GM12865 (cell line): ENCODE results near the gene VPS8.

ENCODE experiments used
- DNase-seq: peaks from one replicate; pipeline ENCODE4 v3.0.0; 2010; ENCODE audit warnings: low read depth
- H3K4me3 ChIP-seq: 2 replicates; pipeline ENCODE4 v1.5.1; 2011; ENCODE audit warnings: mild to moderate bottlenecking, low read depth, low read length, control low read depth
- TF ChIP-seq, protein P1 (sequence below): IDR thresholded peaks from 2 replicates; pipeline ENCODE4 v1.5.1; 2011; ENCODE audit warnings: low read length, control low read depth, low read depth, inconsistent platforms; ENCODE audit not compliant: insufficient read depth; ENCODE audit errors: missing control alignments

The VPS8 gene

DNA sequence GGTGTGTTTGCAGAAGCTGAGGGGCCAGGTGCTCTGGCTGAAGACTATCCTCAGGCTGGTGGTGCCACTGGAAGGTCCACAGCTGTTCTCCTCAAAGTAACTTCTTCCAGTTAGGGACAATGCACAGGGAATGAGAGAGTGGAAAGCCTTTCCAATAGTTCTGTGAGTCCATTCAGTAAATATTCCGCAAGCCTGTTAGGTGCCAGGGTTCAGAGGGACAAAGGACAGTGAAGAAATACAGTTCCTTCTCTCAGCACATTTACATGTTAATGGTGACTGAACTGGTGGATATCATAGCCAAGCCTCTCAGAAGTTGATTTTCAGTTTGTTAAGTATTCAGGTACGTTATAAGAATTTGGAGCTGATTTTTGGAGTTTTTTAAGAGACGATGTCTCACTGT is 218.4 kb downstream of the VPS8 start:
- TF ChIP-seq, protein P1, sequence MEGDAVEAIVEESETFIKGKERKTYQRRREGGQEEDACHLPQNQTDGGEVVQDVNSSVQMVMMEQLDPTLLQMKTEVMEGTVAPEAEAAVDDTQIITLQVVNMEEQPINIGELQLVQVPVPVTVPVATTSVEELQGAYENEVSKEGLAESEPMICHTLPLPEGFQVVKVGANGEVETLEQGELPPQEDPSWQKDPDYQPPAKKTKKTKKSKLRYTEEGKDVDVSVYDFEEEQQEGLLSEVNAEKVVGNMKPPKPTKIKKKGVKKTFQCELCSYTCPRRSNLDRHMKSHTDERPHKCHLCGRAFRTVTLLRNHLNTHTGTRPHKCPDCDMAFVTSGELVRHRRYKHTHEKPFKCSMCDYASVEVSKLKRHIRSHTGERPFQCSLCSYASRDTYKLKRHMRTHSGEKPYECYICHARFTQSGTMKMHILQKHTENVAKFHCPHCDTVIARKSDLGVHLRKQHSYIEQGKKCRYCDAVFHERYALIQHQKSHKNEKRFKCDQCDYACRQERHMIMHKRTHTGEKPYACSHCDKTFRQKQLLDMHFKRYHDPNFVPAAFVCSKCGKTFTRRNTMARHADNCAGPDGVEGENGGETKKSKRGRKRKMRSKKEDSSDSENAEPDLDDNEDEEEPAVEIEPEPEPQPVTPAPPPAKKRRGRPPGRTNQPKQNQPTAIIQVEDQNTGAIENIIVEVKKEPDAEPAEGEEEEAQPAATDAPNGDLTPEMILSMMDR = no peak
- H3K4me3 ChIP-seq = no peak overlapping the region
- DNase-seq = no peak

GRCh38 chr3:185030951-185031350 is 219.0 kb downstream of the VPS8 start:
- no peak overlapping the region for H3K4me3 ChIP-seq
- DNase-seq = no peak
- TF ChIP-seq, protein P1 = no peak

DNA sequence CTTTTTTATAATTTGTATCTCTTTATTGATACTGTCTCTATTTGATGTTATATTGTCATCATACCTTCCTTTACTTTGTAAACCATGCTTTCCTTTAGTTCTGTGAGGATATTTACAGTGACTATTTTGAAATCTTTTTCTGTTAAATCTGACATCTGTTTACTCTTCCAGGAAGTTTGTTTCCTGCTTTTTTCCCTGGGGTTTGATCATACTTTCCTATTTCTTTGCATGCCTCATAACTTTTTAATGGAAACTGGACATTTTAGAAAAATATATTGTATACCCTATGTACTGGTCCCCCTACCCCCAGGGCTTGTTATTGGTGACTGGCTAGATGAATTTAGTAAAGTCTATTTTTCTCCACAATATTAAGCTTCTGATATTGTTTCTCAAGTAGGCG is 225.8 kb downstream of the VPS8 start:
- TF ChIP-seq, protein P1 = no peak
- H3K4me3 ChIP-seq = no peak overlapping the region
- no peak for DNase-seq

DNA sequence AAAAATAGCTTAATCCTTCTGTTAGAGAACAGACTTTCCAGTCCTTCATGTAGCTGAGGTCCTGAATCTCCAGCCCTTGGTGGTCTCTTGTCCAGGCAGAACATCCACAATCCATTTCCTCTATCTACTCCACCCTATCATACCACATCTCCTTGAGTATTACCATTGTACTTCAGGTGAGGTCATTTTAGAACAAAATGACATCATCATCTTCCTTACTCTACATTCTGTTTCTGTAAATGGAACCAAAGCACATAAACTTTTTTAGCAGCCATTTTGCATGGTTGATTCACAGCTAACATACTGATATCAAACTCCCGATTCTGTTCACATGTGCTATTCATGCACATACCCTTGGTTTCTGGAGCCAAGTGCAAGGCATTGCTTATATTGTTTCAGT is 228.5 kb downstream of the VPS8 start:
- H3K4me3 ChIP-seq = no peak overlapping the region
- no peak for DNase-seq
- TF ChIP-seq, protein P1 = no peak

GRCh38 chr3:185041540-185041939 is 229.6 kb downstream of the VPS8 start:
- no peak overlapping the region for H3K4me3 ChIP-seq
- TF ChIP-seq, protein P1 = no peak
- no peak for DNase-seq

DNA sequence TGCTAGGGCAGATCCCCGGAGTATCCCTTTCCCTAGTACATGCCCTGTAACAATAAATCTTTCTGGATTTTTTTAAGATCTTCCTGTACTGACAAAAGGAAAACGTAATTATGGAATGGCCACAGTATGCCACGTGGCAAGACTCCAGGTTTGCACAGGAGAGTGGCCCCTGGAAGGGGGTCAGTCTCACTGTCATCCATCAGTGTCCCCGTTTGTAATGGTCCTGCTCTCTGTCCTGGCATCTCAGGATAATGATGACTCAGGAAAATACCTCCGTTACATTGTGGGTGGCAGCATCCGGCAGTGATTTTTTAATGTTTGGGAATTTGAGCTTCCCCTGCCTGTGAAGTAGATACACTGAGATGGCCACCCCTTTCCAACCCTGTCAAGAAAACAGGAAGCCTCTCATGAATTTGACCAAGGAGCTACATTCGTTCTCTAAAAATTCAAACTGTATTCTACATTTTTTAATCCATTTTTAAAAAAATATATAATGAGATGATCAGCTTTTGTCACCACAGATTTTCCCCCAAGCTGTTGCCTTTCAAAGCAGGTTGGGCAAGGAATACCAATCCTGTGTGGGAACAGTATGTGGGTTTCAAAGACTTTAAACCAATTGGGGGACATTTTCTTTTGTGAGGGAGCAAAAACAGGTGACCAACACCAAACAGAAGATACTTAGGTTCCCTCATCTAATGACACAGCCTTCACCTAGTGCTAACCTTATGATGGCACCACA is 230.5 kb downstream of the VPS8 start:
- H3K4me3 ChIP-seq = no peak overlapping the region
- TF ChIP-seq, protein P1 = no peak
- no peak for DNase-seq

- H3K4me3 ChIP-seq = no peak overlapping the region
- TF ChIP-seq, protein P1 = no peak
- DNase-seq = no peak
These were observed 234.2 kb downstream of the VPS8 start for GRCh38 chr3:185046164-185046515.
